NOMO-1 treated with DMSO at 0.1 percent for 48 hours (cell line): Measurements from ENCODE around the gene TNN.
"Not testable (repeated sequence)": the region's sequence is repeated elsewhere in the genome, so short reads cannot be mapped to it uniquely, and the experiment has no call there.

Experiments used
- DNase-seq: peaks from one replicate; lab custom pipeline; 2025; ENCODE audit not compliant: unreplicated experiment; lab: John Stamatoyannopoulos, UW

TNN gene

GRCh38 chr1:175102166-175102565 lies 34.5 kb downstream of the TNN start:
- not testable (repeated sequence) for DNase-seq

GRCh38 chr1:175106536-175106935 lies 38.9 kb downstream of the TNN start:
- not testable (repeated sequence) for DNase-seq

GRCh38 chr1:175108331-175108820 lies 40.7 kb downstream of the TNN start:
- not testable (repeated sequence) for DNase-seq

GRCh38 chr1:175114996-175115395 lies 47.4 kb downstream of the TNN start:
- DNase-seq, result no peak

GRCh38 chr1:175116210-175116798 lies 48.7 kb downstream of the TNN start:
- DNase-seq, result no peak

GRCh38 chr1:175116903-175117302 lies 49.3 kb downstream of the TNN start:
- no peak for DNase-seq

- DNase-seq, result no peak
These were observed 51.0 kb downstream of the TNN start for GRCh38 chr1:175118375-175119367.

GRCh38 chr1:175120511-175120910 lies 52.9 kb downstream of the TNN start:
- DNase-seq, result no peak

GRCh38 chr1:175124861-175125260 lies 57.2 kb downstream of the TNN start:
- peak; percentile 74 for DNase-seq

GRCh38 chr1:175126347-175126746 lies 58.7 kb downstream of the TNN start:
- no peak for DNase-seq

- DNase-seq, result no peak
These were observed 59.9 kb downstream of the TNN start for GRCh38 chr1:175127565-175127964.

GRCh38 chr1:175128523-175128922 lies 60.9 kb downstream of the TNN start:
- no peak for DNase-seq

GRCh38 chr1:175129182-175129581 lies 61.5 kb downstream of the TNN start:
- no peak for DNase-seq

GRCh38 chr1:175129644-175129996 lies 62.0 kb downstream of the TNN start:
- peak; percentile 64 for DNase-seq

- no peak for DNase-seq
These were observed 62.5 kb downstream of the TNN start for GRCh38 chr1:175129997-175130648.

GRCh38 chr1:175130649-175131045 lies 63.0 kb downstream of the TNN start:
- no peak for DNase-seq

- DNase-seq, result no peak
These were observed 63.5 kb downstream of the TNN start for GRCh38 chr1:175131095-175131494.

GRCh38 chr1:175132436-175132835 lies 64.8 kb downstream of the TNN start:
- DNase-seq, result no peak

- DNase-seq, result no peak
These were observed 66.2 kb downstream of the TNN start for GRCh38 chr1:175133673-175134435.

GRCh38 chr1:175134500-175134899 lies 66.9 kb downstream of the TNN start:
- DNase-seq, result no peak

- no peak for DNase-seq
These were observed 68.6 kb downstream of the TNN start for GRCh38 chr1:175136246-175136645.
